H1 (cell line): Measurements from ENCODE around the gene ALKBH1. TPM values are rescaled to one million over a fixed set of nuclear protein-coding genes. Genes with fewer than 3 reads are reported as not detected.
A peak's percentile ranks its signal among the peaks of the same experiment; 100 is the strongest.

Experiments used
- CTCF ChIA-PET: fragments of 300-600 bp; sonication (Branson Sonifier 250); formaldehyde crosslinking; loops from one replicate; lab custom pipeline; 2021; ENCODE audit not compliant: partially characterized antibody; lab: Charles Lee
- POLR2A ChIA-PET: fragments of 300-600 bp; sonication (Branson Sonifier 250); formaldehyde crosslinking; loops from one replicate; lab custom pipeline; 2021; ENCODE audit warnings: inconsistent platforms; ENCODE audit not compliant: partially characterized antibody; lab: Charles Lee
- DNase-seq, 2 experiments: peaks; one replicate each; pipeline versions ENCODE4 v3.0.0 to v3.0.0-alpha.2; 2010 to 2022; ENCODE audit warnings: low spot score in 2 of 2, low read depth in 1 of 2, mixed read lengths in 1 of 2
- FAIRE-seq: peaks from 2 replicates; lab custom pipeline; 2011; peaks lifted over from hg19 to GRCh38; lab: Jason Lieb, UNC
- H2AFZ ChIP-seq: 2 replicates; pipeline ENCODE4 v1.8.1; 2012; ENCODE audit warnings: low read length, inconsistent platforms
- H2AK5ac ChIP-seq: 2 replicates; pipeline ENCODE4 v1.6.1; 2013; ENCODE audit warnings: low read depth, low read length
- H2BK120ac ChIP-seq: replicated peaks from 2 replicates; pipeline ENCODE3; 2013; ENCODE audit warnings: low read depth, low read length, inconsistent platforms
- H2BK12ac ChIP-seq: 2 replicates; pipeline ENCODE4 v1.6.1; 2013; ENCODE audit warnings: low read depth, low read length
- H2BK15ac ChIP-seq: 2 replicates; pipeline ENCODE4 v1.6.1; 2013; ENCODE audit warnings: low read length
- H2BK20ac ChIP-seq: 2 replicates; pipeline ENCODE4 v1.6.1; 2013; ENCODE audit warnings: low read length
- H2BK5ac ChIP-seq: 2 replicates; pipeline ENCODE4 v1.6.1; 2013; ENCODE audit warnings: low read depth, low read length
- H3K14ac ChIP-seq: 2 replicates; pipeline ENCODE4 v1.6.1; 2013; ENCODE audit warnings: inconsistent platforms; ENCODE audit not compliant: insufficient read length
- H3K18ac ChIP-seq: 2 replicates; pipeline ENCODE4 v1.6.1; 2013; ENCODE audit warnings: low read length; ENCODE audit errors: extremely low read depth
- H3K23ac ChIP-seq: 2 replicates; pipeline ENCODE4 v1.6.1; 2013; ENCODE audit warnings: inconsistent platforms; ENCODE audit not compliant: insufficient read length
- H3K23me2 ChIP-seq: 2 replicates; pipeline ENCODE4 v1.6.1; 2013; ENCODE audit warnings: low read depth, low read length
- H3K27ac ChIP-seq: 2 replicates; pipeline ENCODE4 v1.6.1; 2011; ENCODE audit warnings: low read depth, low read length, inconsistent platforms
- H3K27me3 ChIP-seq, 4 experiments: replicated peaks in 1 of 4; 1 replicate in 1 of 4; 2 replicates in 3 of 4; pipeline versions ENCODE4 v1.6.1 to v1.8.1; 2011 to 2013; ENCODE audit warnings: low read length in 3 of 4, mild to moderate bottlenecking in 3 of 4, inconsistent platforms in 2 of 4, mixed read lengths in 2 of 4, moderate library complexity in 1 of 4; ENCODE audit not compliant: control insufficient read depth in 3 of 4, insufficient read depth in 3 of 4; ENCODE audit errors: extremely low read depth in 1 of 4
- H3K36me3 ChIP-seq, 4 experiments: 2 replicates each; pipeline versions ENCODE4 v1.6.1 to v1.8.1; 2011 to 2013; ENCODE audit warnings: mild to moderate bottlenecking in 4 of 4, low read length in 3 of 4, moderate library complexity in 2 of 4, control low read depth in 1 of 4, inconsistent platforms in 1 of 4; ENCODE audit not compliant: insufficient read depth in 4 of 4, control insufficient read depth in 2 of 4
- H3K4ac ChIP-seq: replicated peaks from 2 replicates; pipeline ENCODE3; 2013; ENCODE audit warnings: low read length, low read depth, mixed read lengths, inconsistent platforms; ENCODE audit not compliant: insufficient read length
- H3K4me1 ChIP-seq, 4 experiments: replicated peaks in 1 of 4; 1 replicate in 1 of 4; 2 replicates in 3 of 4; pipeline versions ENCODE4 v1.6.1 to v1.8.1; 2011 to 2013; ENCODE audit warnings: low read length in 3 of 4, inconsistent platforms in 2 of 4, mixed read lengths in 1 of 4; ENCODE audit not compliant: insufficient read depth in 4 of 4, control insufficient read depth in 3 of 4
- H3K4me2 ChIP-seq, 2 experiments: 2 replicates each; pipeline versions ENCODE4 v1.6.1 to v1.8.1; 2011 to 2013; ENCODE audit warnings: low read depth in 2 of 2, low read length in 2 of 2, control low read depth in 1 of 2, inconsistent platforms in 1 of 2, mild to moderate bottlenecking in 1 of 2; ENCODE audit not compliant: insufficient read depth in 1 of 2
- H3K4me3 ChIP-seq, 4 experiments: fragments of 200-600, 300-600 bp in 1 of 4; sonication (generic), shearing (Covaris generic), sonication (Bioruptor Twin) in 1 of 4; 2 replicates each; pipeline versions ENCODE4 v1.5.1 to v1.8.1; 2011 to 2016; ENCODE audit warnings: low read length in 4 of 4, low read depth in 3 of 4, control low read depth in 2 of 4, inconsistent platforms in 2 of 4, mild to moderate bottlenecking in 2 of 4, mixed read lengths in 1 of 4, moderate library complexity in 1 of 4; ENCODE audit not compliant: insufficient read depth in 2 of 4; ENCODE audit errors: extremely low read depth in 1 of 4
- H3K56ac ChIP-seq: replicated peaks from 2 replicates; pipeline ENCODE3; 2013; ENCODE audit warnings: low read depth, mild to moderate bottlenecking, mixed read lengths, low read length, inconsistent platforms; ENCODE audit not compliant: insufficient read length
- H3K79me1 ChIP-seq: 2 replicates; pipeline ENCODE4 v1.6.1; 2013; ENCODE audit warnings: low read depth, low read length, control low read depth
- H3K79me2 ChIP-seq, 2 experiments: 2 replicates each; pipeline versions ENCODE4 v1.6.1 to v1.8.1; 2012 to 2013; ENCODE audit warnings: low read length in 2 of 2, mild to moderate bottlenecking in 2 of 2, inconsistent platforms in 1 of 2; ENCODE audit not compliant: insufficient read depth in 2 of 2, control insufficient read depth in 1 of 2
- H3K9ac ChIP-seq, 4 experiments: replicated peaks in 1 of 4; 1 replicate in 1 of 4; 2 replicates in 3 of 4; pipeline versions ENCODE4 v1.6.1 to v1.8.1; 2011 to 2013; ENCODE audit warnings: low read depth in 3 of 4, low read length in 3 of 4, control low read depth in 2 of 4, mild to moderate bottlenecking in 2 of 4, moderate library complexity in 2 of 4, inconsistent platforms in 1 of 4; ENCODE audit errors: extremely low read depth in 1 of 4
- H3K9me3 ChIP-seq, 2 experiments: 2 replicates each; pipeline versions ENCODE4 v1.6.1 to v1.8.1; 2012 to 2013; ENCODE audit warnings: mild to moderate bottlenecking in 2 of 2, moderate library complexity in 2 of 2, control low read depth in 1 of 2, inconsistent platforms in 1 of 2, low read depth in 1 of 2, low read length in 1 of 2, mixed read lengths in 1 of 2; ENCODE audit not compliant: insufficient read depth in 2 of 2
- H4K20me1 ChIP-seq, 2 experiments: replicated peaks in 1 of 2; 2 replicates each; pipeline versions ENCODE3 to v1.8.1; 2011 to 2013; ENCODE audit warnings: inconsistent platforms in 2 of 2, low read length in 2 of 2, mild to moderate bottlenecking in 1 of 2; ENCODE audit not compliant: insufficient read depth in 2 of 2, control insufficient read depth in 1 of 2
- H4K5ac ChIP-seq: 2 replicates; pipeline ENCODE4 v1.6.1; 2013; ENCODE audit warnings: low read length, low read depth, mixed read lengths, inconsistent platforms; ENCODE audit not compliant: insufficient read length
- H4K8ac ChIP-seq: 2 replicates; pipeline ENCODE4 v1.8.0; 2013; ENCODE audit warnings: mild to moderate bottlenecking, moderate library complexity, low read length, inconsistent platforms; ENCODE audit not compliant: insufficient read depth; ENCODE audit errors: extremely low read depth
- H4K91ac ChIP-seq: replicated peaks from 2 replicates; pipeline ENCODE3; 2013; ENCODE audit warnings: low read length, mixed read lengths, inconsistent platforms; ENCODE audit not compliant: insufficient read length
- MAFK ChIP-seq: IDR thresholded peaks from 2 replicates; pipeline ENCODE4 v1.6.1; 2012; ENCODE audit warnings: low read depth, mild to moderate bottlenecking, improper control_type of control experiment, low read length
- POLR2A ChIP-seq, 2 experiments: IDR thresholded peaks; 1 replicate in 1 of 2; 2 replicates in 1 of 2; pipeline ENCODE4 v1.6.1; 2011; ENCODE audit warnings: low read depth in 2 of 2, low read length in 2 of 2, mild to moderate bottlenecking in 2 of 2; ENCODE audit errors: control extremely low read depth in 1 of 2
- POLR2AphosphoS5 ChIP-seq: IDR thresholded peaks from 2 replicates; pipeline ENCODE4 v1.6.1; 2011; ENCODE audit warnings: low read depth, low read length
- RBBP5 ChIP-seq: IDR thresholded peaks from 2 replicates; pipeline ENCODE4 v1.7.1; 2012; ENCODE audit warnings: low read depth, mild to moderate bottlenecking, inconsistent platforms, low read length, moderate library complexity, borderline replicate concordance
- TEAD4 ChIP-seq: IDR thresholded peaks from 2 replicates; pipeline ENCODE4 v1.6.1; 2012; ENCODE audit warnings: low read depth, low read length, inconsistent platforms, mixed read lengths
- YY1 ChIP-seq: IDR thresholded peaks from 2 replicates; pipeline ENCODE4 v1.6.1; 2011; ENCODE audit warnings: low read depth, mild to moderate bottlenecking, low read length
- WGBS, 2 experiments: shearing (Covaris generic) in 1 of 2; methylation state at CpG; one replicate each; pipeline versions ENCODE4 v1.1.6 to v1.1.7; 2013 to 2015; ENCODE audit warnings: low lambda C conversion rate in 2 of 2, mixed read lengths in 2 of 2, inconsistent platforms in 1 of 2, low coverage in 1 of 2, missing lambda C conversion rate in 1 of 2; ENCODE audit not compliant: insufficient replicate concordance in 2 of 2, insufficient coverage in 1 of 2, insufficient read length in 1 of 2; ENCODE audit errors: extremely low coverage in 1 of 2, missing lambda C conversion rate in 1 of 2; 5-methylcytosine and 5-hydroxymethylcytosine counted together
- polyA plus RNA-seq, 7 experiments: library from polyadenylated mRNA; depleted of rRNA in 3 of 7; stranded (reverse) in 5 of 7; unstranded in 2 of 7; fragments of >200 nt in 5 of 7; fragments of 200-250 nt in 2 of 7; gene quantifications; 1 replicate in 5 of 7; 2 replicates in 1 of 7; 4 replicates in 1 of 7; pipeline versions ENCODE4 v1.2.1 to v1.2.3, GENCODE V29; 2011 to 2013; ENCODE audit warnings: missing spikeins in 2 of 7, mixed read lengths in 2 of 7
- total RNA-seq: library from RNA; stranded (reverse); fragmentation: NEBNext Ultra II Directional; extraction: Animal tissue kit (Norgen Biotek cat#: 25700); gene quantifications from 2 replicates; pipeline ENCODE4 v1.2.1, GENCODE V29; 2021

The ALKBH1 gene
- total and polyA plus RNA-seq, 2 of the 8 experiments (the other 6 are each of a cell fraction or from before 2014, with no cell fraction given) = 14.3 to 20.0 TPM

DNA sequence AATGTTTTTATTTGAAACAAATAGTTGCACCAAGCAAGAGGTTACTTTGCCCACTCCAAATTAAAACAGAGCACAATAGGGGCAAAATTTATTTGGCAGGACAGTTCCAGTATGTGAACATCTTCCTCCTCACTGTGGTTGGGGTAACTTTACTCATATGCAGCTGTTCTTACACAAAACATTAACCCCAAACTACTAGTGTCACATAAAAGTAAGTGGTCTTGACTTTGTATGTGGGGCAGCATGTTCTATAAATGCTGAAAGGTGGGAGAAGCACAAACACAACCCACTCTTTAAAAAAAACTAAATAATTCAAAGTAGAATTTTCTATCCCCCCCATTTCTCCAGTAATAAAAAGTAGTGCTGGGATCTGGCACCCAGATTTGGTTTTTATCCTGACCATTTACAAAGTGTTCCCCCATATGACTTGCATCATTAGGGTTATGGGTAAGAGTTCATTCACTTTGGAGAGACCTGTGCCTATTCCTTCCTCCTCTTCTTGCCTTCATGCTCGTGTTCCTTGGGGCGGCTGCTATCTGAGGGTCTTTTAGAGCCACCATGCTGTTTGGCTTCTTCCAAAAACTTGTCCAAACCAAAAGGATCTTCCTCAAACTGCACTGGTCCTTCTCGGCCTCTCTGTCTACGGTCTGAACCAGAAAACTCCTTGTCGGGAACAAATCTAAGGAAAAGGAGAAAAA lies 9.9 kb upstream of the ALKBH1 start:
- Histone ChIP-seq H3K4ac (no peak overlapping the region), H3K79me2 (peaks cover 0 to 21% of the 10 kb centered on the region in 2 experiments; a peak in 2 of 4 replicates), H2AK5ac (no peak overlapping the region), H4K8ac (no peak overlapping the region), H3K9me3 (no peaks in the 10 kb centered on the region), H3K4me1 (no peaks in the 10 kb centered on the region), H3K27me3 (no peaks in the 10 kb centered on the region), H3K9ac (no peak overlapping the region), H4K91ac (no peak overlapping the region), H2BK15ac (no peak overlapping the region), H2BK5ac (no peak overlapping the region), H4K20me1 (peaks cover 0 to 7% of the 10 kb centered on the region in 2 experiments), H2AFZ (no peak overlapping the region), H3K36me3 (peaks cover 16 to 83% (median 55%) of the 10 kb centered on the region in 4 experiments), H3K79me1 (no peaks in the 10 kb centered on the region; the same call in 1 of the 2 replicates), H2BK12ac (no peak overlapping the region), H3K23me2 (no peaks in the 10 kb centered on the region), H3K18ac (no peak overlapping the region), H3K23ac (no peak overlapping the region), H3K56ac (no peak overlapping the region), H4K5ac (no peak overlapping the region), H2BK120ac (no peak overlapping the region), H3K4me3 (no peak overlapping the region), H2BK20ac (no peak overlapping the region), H3K27ac (no peak overlapping the region), H3K14ac (no peak overlapping the region), H3K4me2 (no peak overlapping the region)
- TF ChIP-seq TEAD4 = no peak
- TF ChIP-seq POLR2A (IDR thresholded peaks at IDR 0.05; ENCODE audit: control extremely low read depth in 1 of 2, low read depth in 2 of 2, low read length in 2 of 2) = peak; percentile 41 to 55; a peak in 2 of 3 replicates
- TF ChIP-seq YY1 = no peak
- TF ChIP-seq MAFK = no peak
- peak; percentile 70 for TF ChIP-seq POLR2AphosphoS5
- no peak for TF ChIP-seq RBBP5
- ChIA-PET POLR2A (interaction anchor here (1.0 to 1.7 kb wide), 3 partner anchors 10 to 41 kb away, joined by 3 to 8 read pairs (median 4); no protein-coding TSS in a partner anchor), CTCF (interaction anchor here (0.6 to 2.5 kb wide), 3 partner anchors 35 to 64 kb away, joined by 3 to 11 read pairs (median 3); no protein-coding TSS in a partner anchor)
- FAIRE-seq (no peak), DNase-seq (no peak)
- WGBS, 2 experiments = 97% methylated on average over 5 of the region's 5 CpGs; no CpG with 5 or more reads in 1 of the 2 experiments
